ENCODE data around the gene ZFP36.
A peak's percentile ranks its signal among the peaks of the same experiment; 100 is the strongest.

ZFP36 gene

DNA sequence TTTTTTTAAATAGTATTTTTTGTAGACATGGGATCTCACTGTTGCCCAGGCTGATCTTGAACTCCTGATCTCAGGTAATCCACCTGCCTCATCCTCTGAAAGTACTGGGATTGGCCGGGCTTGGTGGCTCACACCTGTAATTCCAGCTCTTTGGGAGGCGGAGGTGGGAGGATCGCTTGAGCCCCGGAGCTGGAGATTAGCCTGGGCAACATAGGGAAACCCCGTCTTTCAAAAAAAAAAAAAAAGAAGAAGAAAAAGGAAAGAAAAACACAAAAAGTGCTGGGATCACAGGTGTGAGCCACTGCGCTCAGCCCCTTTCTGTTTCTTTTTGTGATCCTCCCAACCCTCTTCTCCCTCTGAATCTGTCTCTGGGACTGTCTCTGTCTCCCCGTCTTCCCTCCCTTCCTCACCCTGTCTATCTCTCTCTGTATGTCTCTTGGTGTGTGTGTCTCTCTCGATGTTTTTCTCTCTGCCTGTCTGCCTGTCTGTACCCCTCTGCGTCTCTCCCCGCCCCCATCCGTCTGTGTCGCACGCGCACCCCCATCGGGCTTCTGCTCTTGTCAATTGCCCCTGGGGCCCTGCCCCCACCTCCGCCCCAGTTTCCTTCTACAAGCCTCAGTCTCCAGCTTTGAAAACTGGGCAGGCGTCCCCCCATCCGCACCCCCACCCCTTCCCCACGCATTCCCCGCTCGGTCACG, 540 bp upstream of the ZFP36 start:
- H3K4me1 ChIP-seq: peaks cover 34% of the 10 kb centered on the region
- in situ Hi-C loops (cut with MboI; ENCODE audit: low sequenced_read_pairs): no loop called here
- peaks cover 7% of the 10 kb centered on the region for H3K36me3 ChIP-seq (replicated peaks)
- no peaks in the 10 kb centered on the region for H3K9me3 ChIP-seq
- no peak for DNase-seq (ENCODE audit: low spot score in 2 of 2)
- H3K27me3 ChIP-seq (ENCODE audit: low read depth): no peaks in the 10 kb centered on the region
- peak overlapping the region; percentile 94 for H3K4me3 ChIP-seq

DNA sequence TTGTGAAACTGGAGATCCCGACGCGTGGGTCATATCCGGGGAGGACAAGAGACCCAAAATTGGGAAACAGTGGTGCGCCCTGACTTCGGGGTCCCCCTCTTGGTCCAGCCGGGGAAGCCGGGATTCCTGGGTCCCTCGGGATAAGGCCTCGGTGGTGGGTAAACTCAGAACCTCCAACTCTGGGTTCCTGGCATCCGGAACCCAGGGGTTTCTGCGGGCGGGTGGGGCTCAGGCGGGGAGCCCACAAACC, 688 bp downstream of the ZFP36 start:
- in situ Hi-C loops (cut with MboI; ENCODE audit: low sequenced_read_pairs): no loop called here
- H3K4me3 ChIP-seq: peak overlapping the region; percentile 94
- H3K27me3 ChIP-seq (ENCODE audit: low read depth): no peaks in the 10 kb centered on the region
- no peaks in the 10 kb centered on the region for H3K9me3 ChIP-seq
- peaks cover 7% of the 10 kb centered on the region for H3K36me3 ChIP-seq (replicated peaks)
- peaks cover 38% of the 10 kb centered on the region for H3K4me1 ChIP-seq
- no peak for DNase-seq (ENCODE audit: low spot score in 2 of 2)

- Histone ChIP-seq H3K27me3 (ENCODE audit: low read depth) (no peaks in the 10 kb centered on the region), H3K4me1 (peaks cover 35% of the 10 kb centered on the region), H3K9me3 (no peaks in the 10 kb centered on the region), H3K4me3 (peak overlapping the region; percentile 94), H3K36me3 (replicated peaks) (peaks cover 7% of the 10 kb centered on the region)
- in situ Hi-C loops (cut with MboI; ENCODE audit: low sequenced_read_pairs): no loop called here
- no peak for DNase-seq (ENCODE audit: low spot score in 2 of 2)
These were observed 1.2 kb downstream of the ZFP36 start for GRCh38 chr19:39407660-39408391.

GRCh38 chr19:39408392-39409207, 2.0 kb downstream of the ZFP36 start:
- H3K4me3 ChIP-seq: peak overlapping the region; percentile 94
- H3K36me3 ChIP-seq (replicated peaks): peaks cover 10% of the 10 kb centered on the region
- no peaks in the 10 kb centered on the region for H3K27me3 ChIP-seq (ENCODE audit: low read depth)
- no peaks in the 10 kb centered on the region for H3K9me3 ChIP-seq
- peaks cover 32% of the 10 kb centered on the region for H3K4me1 ChIP-seq
- peak; percentile 16 to 41 for DNase-seq (ENCODE audit: low spot score in 2 of 2)
- in situ Hi-C loops (cut with MboI; ENCODE audit: low sequenced_read_pairs): no loop called here

DNA sequence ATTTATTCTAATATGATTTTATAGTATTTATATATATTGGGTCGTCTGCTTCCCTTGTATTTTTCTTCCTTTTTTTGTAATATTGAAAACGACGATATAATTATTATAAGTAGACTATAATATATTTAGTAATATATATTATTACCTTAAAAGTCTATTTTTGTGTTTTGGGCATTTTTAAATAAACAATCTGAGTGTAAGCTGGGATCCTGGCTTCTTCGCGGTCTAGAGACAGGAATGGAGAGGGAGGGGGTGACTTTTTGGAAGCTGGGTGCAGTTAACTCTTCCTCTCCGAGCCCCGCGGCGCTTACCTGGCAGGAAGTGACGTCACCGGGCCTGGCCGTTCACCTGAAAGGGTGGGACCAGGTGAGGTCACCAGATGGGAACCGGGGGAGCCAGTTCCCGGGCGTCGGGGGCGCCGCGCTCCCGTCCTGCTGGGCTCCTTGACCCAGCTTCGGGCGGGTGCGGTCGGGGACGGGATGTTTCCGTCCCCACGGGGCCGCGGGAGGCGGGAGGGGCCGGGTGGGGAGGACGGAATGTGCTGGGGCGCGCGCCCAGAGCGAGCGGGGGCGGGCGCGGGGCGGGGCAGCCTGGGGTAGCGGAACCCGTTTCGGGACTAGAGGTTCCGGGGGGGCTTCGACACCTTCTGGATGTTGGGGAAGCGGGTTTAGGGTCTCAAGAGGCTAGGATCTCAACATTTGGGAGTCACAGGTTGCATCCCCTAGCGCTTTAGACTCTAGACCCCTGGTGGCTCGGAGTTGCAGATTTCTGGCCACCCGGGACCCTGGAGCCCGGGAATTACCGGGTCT, 2.8 kb downstream of the ZFP36 start:
- in situ Hi-C loops (cut with MboI; ENCODE audit: low sequenced_read_pairs): loop anchor here (10.0 kb wide), 1 partner anchor 295 kb away; no protein-coding TSS in a partner anchor
- H3K4me3 ChIP-seq: peak overlapping the region; percentile 50
- H3K36me3 ChIP-seq (replicated peaks): peaks cover 10% of the 10 kb centered on the region
- peaks cover 30% of the 10 kb centered on the region for H3K4me1 ChIP-seq
- no peaks in the 10 kb centered on the region for H3K27me3 ChIP-seq (ENCODE audit: low read depth)
- peak; percentile 11 to 68 for DNase-seq (ENCODE audit: low spot score in 2 of 2)
- no peaks in the 10 kb centered on the region for H3K9me3 ChIP-seq

- in situ Hi-C loops (cut with MboI; ENCODE audit: low sequenced_read_pairs): loop anchor here (10.0 kb wide), 1 partner anchor 295 kb away; no protein-coding TSS in a partner anchor
- Histone ChIP-seq H3K9me3 (no peaks in the 10 kb centered on the region), H3K4me3 (peak overlapping the region; percentile 50), H3K4me1 (peaks cover 32% of the 10 kb centered on the region), H3K36me3 (replicated peaks) (peaks cover 14% of the 10 kb centered on the region), H3K27me3 (ENCODE audit: low read depth) (no peaks in the 10 kb centered on the region)
- DNase-seq (ENCODE audit: low spot score in 2 of 2): peak in 1 of 2 experiments; percentile 61
These were observed 3.6 kb downstream of the ZFP36 start for GRCh38 chr19:39410017-39410830.

- Histone ChIP-seq H3K9me3 (no peaks in the 10 kb centered on the region), H3K36me3 (replicated peaks) (peaks cover 14% of the 10 kb centered on the region), H3K27me3 (ENCODE audit: low read depth) (no peaks in the 10 kb centered on the region), H3K4me3 (no peak overlapping the region), H3K4me1 (peaks cover 32% of the 10 kb centered on the region)
- DNase-seq (ENCODE audit: low spot score in 2 of 2): no peak
- in situ Hi-C loops (cut with MboI; ENCODE audit: low sequenced_read_pairs): loop anchor here (10.0 kb wide), 1 partner anchor 296 kb away; no protein-coding TSS in a partner anchor
These were observed 4.1 kb downstream of the ZFP36 start for GRCh38 chr19:39410831-39411080.

- peaks cover 32% of the 10 kb centered on the region for H3K4me1 ChIP-seq
- DNase-seq (ENCODE audit: low spot score in 2 of 2): no peak
- peaks cover 14% of the 10 kb centered on the region for H3K36me3 ChIP-seq (replicated peaks)
- in situ Hi-C loops (cut with MboI; ENCODE audit: low sequenced_read_pairs): loop anchor here (10.0 kb wide), 1 partner anchor 296 kb away; no protein-coding TSS in a partner anchor
- H3K4me3 ChIP-seq: peak overlapping the region; percentile 98
- H3K9me3 ChIP-seq: no peaks in the 10 kb centered on the region
- H3K27me3 ChIP-seq (ENCODE audit: low read depth): no peaks in the 10 kb centered on the region
These were observed 4.6 kb downstream of the ZFP36 start for GRCh38 chr19:39411081-39411831.

GRCh38 chr19:39411832-39412099, 5.1 kb downstream of the ZFP36 start:
- H3K4me1 ChIP-seq: peaks cover 32% of the 10 kb centered on the region
- H3K9me3 ChIP-seq: no peaks in the 10 kb centered on the region
- peak overlapping the region; percentile 98 for H3K4me3 ChIP-seq
- no peaks in the 10 kb centered on the region for H3K27me3 ChIP-seq (ENCODE audit: low read depth)
- DNase-seq (ENCODE audit: low spot score in 2 of 2): peak; percentile 80 to 95
- peaks cover 16% of the 10 kb centered on the region for H3K36me3 ChIP-seq (replicated peaks)
- in situ Hi-C loops (cut with MboI; ENCODE audit: low sequenced_read_pairs): loop anchor here (10.0 kb wide), 1 partner anchor 297 kb away; no protein-coding TSS in a partner anchor

DNA sequence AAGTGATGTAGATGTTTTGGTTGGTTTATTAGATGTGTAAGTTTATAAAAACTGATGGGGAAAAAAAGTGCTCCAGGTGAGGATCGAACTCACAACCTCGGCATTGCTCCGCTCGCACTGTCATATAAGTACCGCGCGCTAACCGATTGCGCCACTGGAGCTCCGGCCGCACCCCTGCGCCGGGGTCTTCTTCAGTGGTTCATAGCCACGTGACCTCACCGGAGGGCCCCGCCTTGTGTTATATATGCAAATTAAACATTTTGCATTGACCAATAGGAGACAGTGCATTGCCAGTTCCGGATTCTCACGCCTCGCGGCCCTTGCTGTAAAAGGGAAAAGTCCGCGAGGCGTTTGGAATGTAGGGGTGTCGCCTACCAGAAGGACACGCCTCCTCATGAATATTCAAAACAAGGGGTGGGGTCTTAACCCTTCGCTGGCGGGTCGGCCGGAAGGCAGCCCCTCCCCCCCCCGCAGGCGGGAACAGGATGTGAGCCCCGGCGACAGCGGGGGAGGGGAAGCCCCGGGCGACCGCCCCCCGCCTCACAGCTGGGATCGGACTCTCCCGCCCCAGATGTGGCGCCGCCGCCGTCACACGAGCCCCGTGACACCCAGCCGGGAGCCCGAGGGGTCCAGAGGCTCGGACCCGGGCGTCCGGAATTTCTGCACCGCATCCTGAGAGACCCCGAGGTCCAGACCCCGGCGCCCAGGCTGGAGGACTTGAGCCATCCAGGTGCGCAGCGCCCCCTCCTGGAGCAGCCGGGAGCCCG, 5.6 kb downstream of the ZFP36 start, which contains the start of gene PLEKHG2:
PLEKHG2 (plus strand) TSS at position 570 of the 767 bp plus-strand sequence. CDS start 1,418 bp downstream, outside the sequence.
- no peaks in the 10 kb centered on the region for H3K9me3 ChIP-seq
- H3K36me3 ChIP-seq (replicated peaks): peaks cover 19% of the 10 kb centered on the region
- in situ Hi-C loops (cut with MboI; ENCODE audit: low sequenced_read_pairs): loop anchor here (10.0 kb wide), 1 partner anchor 297 kb away; no protein-coding TSS in a partner anchor
- H3K4me3 ChIP-seq: peak within 1 kb of the TSS; percentile 98
- DNase-seq (ENCODE audit: low spot score in 2 of 2): peak; percentile 98 to 99
- H3K27me3 ChIP-seq (ENCODE audit: low read depth): no peaks in the 10 kb centered on the region
- peaks cover 32% of the 10 kb centered on the region for H3K4me1 ChIP-seq

DNA sequence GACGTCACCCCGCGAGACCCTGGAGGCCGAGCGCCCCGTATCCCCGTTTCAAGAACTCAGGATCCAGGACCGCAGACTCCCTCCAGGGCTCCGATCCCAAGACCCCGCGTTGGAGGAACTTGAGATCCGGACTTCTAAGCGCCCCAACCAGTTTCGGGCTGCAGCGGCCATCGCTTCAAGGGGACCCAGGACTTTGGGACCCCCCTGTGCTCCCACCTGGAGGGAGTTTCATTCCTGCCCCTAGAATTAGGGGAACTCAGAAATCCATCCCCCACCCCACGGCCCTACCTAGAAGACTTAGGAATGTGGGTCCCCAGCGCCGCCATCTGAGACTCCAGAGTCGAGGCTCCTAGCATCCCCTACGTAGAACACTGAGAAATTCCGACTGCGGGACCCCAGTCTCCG, 6.2 kb downstream of the ZFP36 start:
- peaks cover 29% of the 10 kb centered on the region for H3K4me1 ChIP-seq
- no peak for DNase-seq (ENCODE audit: low spot score in 2 of 2)

More for the DNA sequence above, 6.2 kb downstream of the ZFP36 start:
- Histone ChIP-seq H3K36me3 (replicated peaks) (peaks cover 19% of the 10 kb centered on the region), H3K4me3 (peak overlapping the region; percentile 98), H3K27me3 (ENCODE audit: low read depth) (no peaks in the 10 kb centered on the region), H3K9me3 (no peaks in the 10 kb centered on the region)
- in situ Hi-C loops (cut with MboI; ENCODE audit: low sequenced_read_pairs): loop anchor here (10.0 kb wide), 1 partner anchor 298 kb away; no protein-coding TSS in a partner anchor

Measured in HAP-1 (cell line).